ENCODE results near the gene ZBTB25. TPM values are rescaled to one million over a fixed set of nuclear protein-coding genes. Genes with fewer than 3 reads are reported as not detected.
A peak's percentile ranks its signal among the peaks of the same experiment; 100 is the strongest.

ZBTB25 gene
- total RNA-seq, 1 donor from 2014 or later: 24.9 TPM

- intact Hi-C loops (cut with micrococcal nuclease): no loop called here
- peaks cover 44% of the 10 kb centered on the region for H3K4me1 Mint-ChIP-seq (ENCODE audit: low read depth)
- H3K9me3 Mint-ChIP-seq: no peaks in the 10 kb centered on the region
- no peak for DNase-seq (ENCODE audit: low spot score)
- H3K27me3 Mint-ChIP-seq (ENCODE audit: low read depth): no peaks in the 10 kb centered on the region
- H3K36me3 Mint-ChIP-seq (ENCODE audit: low read depth): peaks cover 84% of the 10 kb centered on the region
- H3K27ac Mint-ChIP-seq: peak overlapping the region; percentile 22
- H3K4me3 Mint-ChIP-seq (ENCODE audit: low read depth): no peak overlapping the region
Measured at GRCh38 chr14:64416348-64416932, 87.2 kb downstream of the ZBTB25 start.

GRCh38 chr14:64412237-64412636 lies 91.4 kb downstream of the ZBTB25 start:
- peaks cover 75% of the 10 kb centered on the region for H3K36me3 Mint-ChIP-seq (ENCODE audit: low read depth)
- H3K4me1 Mint-ChIP-seq (ENCODE audit: low read depth): peaks cover 55% of the 10 kb centered on the region
- intact Hi-C loops (cut with micrococcal nuclease): loop anchor here (2.0 kb wide), 1 partner anchor 23 kb away; the partner anchor contains the start of gene MTHFD1

GRCh38 chr14:64411001-64411400 lies 92.6 kb downstream of the ZBTB25 start:
- Mint-ChIP-seq H3K4me3 (ENCODE audit: low read depth) (no peak overlapping the region), H3K9me3 (no peaks in the 10 kb centered on the region)

More at GRCh38 chr14:64412237-64412636, 91.4 kb downstream of the ZBTB25 start:
- Mint-ChIP-seq H3K27me3 (ENCODE audit: low read depth) (no peaks in the 10 kb centered on the region), H3K4me3 (ENCODE audit: low read depth) (no peak overlapping the region), H3K27ac (peak overlapping the region; percentile 43), H3K9me3 (no peaks in the 10 kb centered on the region)
- no peak for DNase-seq (ENCODE audit: low spot score)

GRCh38 chr14:64410084-64410774 lies 93.4 kb downstream of the ZBTB25 start:
- DNase-seq (ENCODE audit: low spot score): no peak
- Mint-ChIP-seq H3K36me3 (ENCODE audit: low read depth) (peaks cover 69% of the 10 kb centered on the region), H3K27me3 (ENCODE audit: low read depth) (no peaks in the 10 kb centered on the region), H3K4me3 (ENCODE audit: low read depth) (no peak overlapping the region), H3K27ac (peak overlapping the region; percentile 87), H3K9me3 (no peaks in the 10 kb centered on the region), H3K4me1 (ENCODE audit: low read depth) (peaks cover 54% of the 10 kb centered on the region)
- intact Hi-C loops (cut with micrococcal nuclease): no loop called here

More at GRCh38 chr14:64411001-64411400, 92.6 kb downstream of the ZBTB25 start:
- intact Hi-C loops (cut with micrococcal nuclease): no loop called here
- DNase-seq (ENCODE audit: low spot score): no peak
- H3K36me3 Mint-ChIP-seq (ENCODE audit: low read depth): peaks cover 71% of the 10 kb centered on the region
- H3K4me1 Mint-ChIP-seq (ENCODE audit: low read depth): peaks cover 54% of the 10 kb centered on the region
- H3K27me3 Mint-ChIP-seq (ENCODE audit: low read depth): no peaks in the 10 kb centered on the region
- H3K27ac Mint-ChIP-seq: no peak overlapping the region

- DNase-seq (ENCODE audit: low spot score): no peak
- Mint-ChIP-seq H3K9me3 (no peaks in the 10 kb centered on the region), H3K27me3 (ENCODE audit: low read depth) (no peaks in the 10 kb centered on the region), H3K4me3 (ENCODE audit: low read depth) (peak overlapping the region; percentile 13), H3K4me1 (ENCODE audit: low read depth) (peaks cover 61% of the 10 kb centered on the region), H3K27ac (peak overlapping the region; percentile 75), H3K36me3 (ENCODE audit: low read depth) (peaks cover 72% of the 10 kb centered on the region)
- intact Hi-C loops (cut with micrococcal nuclease): loop anchor here (2.0 kb wide), 1 partner anchor 13 kb away; no protein-coding TSS in a partner anchor
Measured at GRCh38 chr14:64409126-64409920, 94.3 kb downstream of the ZBTB25 start.

- Mint-ChIP-seq H3K27ac (peak overlapping the region; percentile 81), H3K9me3 (no peaks in the 10 kb centered on the region), H3K36me3 (ENCODE audit: low read depth) (peaks cover 72% of the 10 kb centered on the region), H3K4me1 (ENCODE audit: low read depth) (peaks cover 63% of the 10 kb centered on the region), H3K4me3 (ENCODE audit: low read depth) (no peak overlapping the region), H3K27me3 (ENCODE audit: low read depth) (no peaks in the 10 kb centered on the region)
- intact Hi-C loops (cut with micrococcal nuclease): no loop called here
- no peak for DNase-seq (ENCODE audit: low spot score)
Measured at GRCh38 chr14:64407329-64407728, 96.3 kb downstream of the ZBTB25 start.

GRCh38 chr14:64405295-64405694 lies 98.3 kb downstream of the ZBTB25 start:
- intact Hi-C loops (cut with micrococcal nuclease): no loop called here
- Mint-ChIP-seq H3K4me3 (ENCODE audit: low read depth) (no peak overlapping the region), H3K4me1 (ENCODE audit: low read depth) (peaks cover 45% of the 10 kb centered on the region), H3K36me3 (ENCODE audit: low read depth) (peaks cover 64% of the 10 kb centered on the region), H3K27me3 (ENCODE audit: low read depth) (no peaks in the 10 kb centered on the region), H3K27ac (peak overlapping the region; percentile 72), H3K9me3 (no peaks in the 10 kb centered on the region)
- DNase-seq (ENCODE audit: low spot score): no peak

- H3K9me3 Mint-ChIP-seq: no peaks in the 10 kb centered on the region
- H3K4me3 Mint-ChIP-seq (ENCODE audit: low read depth): no peak overlapping the region
- intact Hi-C loops (cut with micrococcal nuclease): no loop called here
- no peak overlapping the region for H3K27ac Mint-ChIP-seq
- H3K27me3 Mint-ChIP-seq (ENCODE audit: low read depth): no peaks in the 10 kb centered on the region
- H3K36me3 Mint-ChIP-seq (ENCODE audit: low read depth): peaks cover 61% of the 10 kb centered on the region
- no peak for DNase-seq (ENCODE audit: low spot score)
- peaks cover 27% of the 10 kb centered on the region for H3K4me1 Mint-ChIP-seq (ENCODE audit: low read depth)
Measured at GRCh38 chr14:64401949-64402348, 101.7 kb downstream of the ZBTB25 start.

GRCh38 chr14:64400829-64401459 lies 102.7 kb downstream of the ZBTB25 start:
- Mint-ChIP-seq H3K4me3 (ENCODE audit: low read depth) (no peak overlapping the region), H3K27me3 (ENCODE audit: low read depth) (no peaks in the 10 kb centered on the region), H3K4me1 (ENCODE audit: low read depth) (peaks cover 21% of the 10 kb centered on the region), H3K9me3 (no peaks in the 10 kb centered on the region), H3K36me3 (ENCODE audit: low read depth) (peaks cover 55% of the 10 kb centered on the region), H3K27ac (no peak overlapping the region)
- intact Hi-C loops (cut with micrococcal nuclease): no loop called here
- DNase-seq (ENCODE audit: low spot score): no peak

Other genes with a start within 250 kb of the ZBTB25 start
- gene ESR2, start 209.5 kb downstream of the ZBTB25 start, total RNA-seq: 0.09 TPM in 1 of 2 replicates, not detected in the other
- 291 and 309 TPM in 2 replicates for gene MTHFD1, start 115.5 kb downstream of the ZBTB25 start, total RNA-seq
- 2.3 and 2.5 TPM in 2 replicates for gene AKAP5, start 38.3 kb downstream of the ZBTB25 start, total RNA-seq
- gene ZBTB1, start 932 bp upstream of the ZBTB25 start, total RNA-seq: 51.1 and 52.8 TPM in 2 replicates
- gene HSPA2, start 36.9 kb upstream of the ZBTB25 start, total RNA-seq: 6.6 and 7.1 TPM in 2 replicates
- gene PPP1R36, start 46.1 kb upstream of the ZBTB25 start, total RNA-seq: not detected in 2 replicates
- 1.0 and 1.9 TPM in 2 replicates for gene PLEKHG3, start 200.6 kb upstream of the ZBTB25 start, total RNA-seq

Data from activated T-helper 2 cell treated with anti-CD3 and anti-CD28 coated beads, Interferon-gamma antibody, Interleukin-2, Interleukin-4, amounts not matched to agents 10 μg/mL and 5 μg/mL and 100 μg/mL, durations not matched to agents 14 hours and 24 hours and 36 hours (primary cell).